Lower lobe of right lung (tissue), 2 donors: ENCODE results near the gene USP7. TPM values are rescaled to one million over a fixed set of nuclear protein-coding genes. Genes with fewer than 3 reads are reported as not detected.
A peak's percentile ranks its signal among the peaks of the same experiment; 100 is the strongest.

ENCODE experiments used
- ATAC-seq, 2 donors: fragments of 200-7000 bp; cut with Tn5 transposase; one replicate each; pipeline ENCODE4 v1.9.1; 2020 to 2022; ENCODE audit warnings: mild to moderate bottlenecking in 2 of 2, moderate library complexity in 2 of 2
- DNase-seq: peaks from one replicate; pipeline ENCODE4 v3.0.0-alpha.2; 2020
- H3K27ac ChIP-seq: fragments of 200-600 bp; one replicate; pipeline ENCODE4 v1.8.0; 2022
- H3K27me3 ChIP-seq: fragments of 200-600 bp; one replicate; pipeline ENCODE4 v1.8.0; 2022; ENCODE audit warnings: low read depth
- H3K36me3 ChIP-seq: fragments of 200-600 bp; one replicate; pipeline ENCODE4 v1.8.0; 2022; ENCODE audit warnings: mild to moderate bottlenecking
- H3K4me1 ChIP-seq: fragments of 200-600 bp; one replicate; pipeline ENCODE4 v1.8.0; 2022
- H3K4me3 ChIP-seq: fragments of 200-600 bp; one replicate; pipeline ENCODE4 v1.8.0; 2022; ENCODE audit warnings: mild to moderate bottlenecking
- H3K9me3 ChIP-seq: fragments of 200-600 bp; one replicate; pipeline ENCODE4 v1.8.0; 2022
- CTCF ChIP-seq: fragments of 200-600 bp; IDR thresholded peaks from one replicate; pipeline ENCODE4 v1.8.0; 2022; ENCODE audit warnings: antibody characterized with exemption, mild to moderate bottlenecking
- intact Hi-C: fragments of 100-400 bp; cut with DNase I; formaldehyde crosslinking; loops from one replicate; pipeline ENCODE4 v1.11.0; 2022
- total RNA-seq: library from RNA; stranded (reverse); fragmentation: NEBNext Ultra II Directional; extraction: Animal tissue kit (Norgen Biotek cat#: 25700); gene quantifications from one replicate; pipeline ENCODE4 v1.2.1, GENCODE V29; 2021
- donor health status: DM: no; HTN: yes; CAD: no; lungs with severe emphysema.

Gene USP7
- total RNA-seq, 1 donor from 2014 or later: 87.5 TPM

- intact Hi-C loops: no loop called here
- H3K36me3 ChIP-seq: peaks cover 61% of the 10 kb centered on the region
- no peaks in the 10 kb centered on the region for H3K27me3 ChIP-seq
- H3K4me1 ChIP-seq: peaks cover 25% of the 10 kb centered on the region
- DNase-seq (no peak), ATAC-seq (peak; percentile 43 to 48)
- H3K27ac ChIP-seq: no peak overlapping the region
- TF ChIP-seq CTCF: no peak
- no peaks in the 10 kb centered on the region for H3K9me3 ChIP-seq
- H3K4me3 ChIP-seq: no peak overlapping the region
These were observed 35.2 kb downstream of the USP7 start for GRCh38 chr16:8928467-8928957.

GRCh38 chr16:8926827-8927226 lies 36.9 kb downstream of the USP7 start:
- H3K27me3 ChIP-seq: no peaks in the 10 kb centered on the region
- peaks cover 25% of the 10 kb centered on the region for H3K4me1 ChIP-seq
- H3K36me3 ChIP-seq: peaks cover 76% of the 10 kb centered on the region
- no peaks in the 10 kb centered on the region for H3K9me3 ChIP-seq
- intact Hi-C loops: no loop called here
- no peak for TF ChIP-seq CTCF
- DNase-seq: no peak
- H3K4me3 ChIP-seq: no peak overlapping the region
- no peak for ATAC-seq
- no peak overlapping the region for H3K27ac ChIP-seq

GRCh38 chr16:8925455-8925854 lies 38.3 kb downstream of the USP7 start:
- no peak for DNase-seq

GRCh38 chr16:8924214-8924613 lies 39.5 kb downstream of the USP7 start:
- Histone ChIP-seq H3K27me3 (no peaks in the 10 kb centered on the region), H3K36me3 (peaks cover 91% of the 10 kb centered on the region), H3K27ac (no peak overlapping the region), H3K4me1 (peaks cover 25% of the 10 kb centered on the region), H3K9me3 (no peaks in the 10 kb centered on the region), H3K4me3 (no peak overlapping the region)
- ATAC-seq (peak; percentile 69 to 75), DNase-seq (no peak)
- no peak for TF ChIP-seq CTCF
- intact Hi-C loops: no loop called here

More at GRCh38 chr16:8925455-8925854, 38.3 kb downstream of the USP7 start:
- TF ChIP-seq CTCF: no peak
- H3K9me3 ChIP-seq: no peaks in the 10 kb centered on the region
- peaks cover 25% of the 10 kb centered on the region for H3K4me1 ChIP-seq
- H3K27me3 ChIP-seq: no peaks in the 10 kb centered on the region
- H3K27ac ChIP-seq: no peak overlapping the region
- ATAC-seq: no peak
- H3K36me3 ChIP-seq: peaks cover 89% of the 10 kb centered on the region
- intact Hi-C loops: no loop called here
- H3K4me3 ChIP-seq: no peak overlapping the region

- no peak overlapping the region for H3K27ac ChIP-seq
- peaks cover 19% of the 10 kb centered on the region for H3K4me1 ChIP-seq
- H3K4me3 ChIP-seq: no peak overlapping the region
- intact Hi-C loops: no loop called here
- DNase-seq (no peak), ATAC-seq (no peak)
- no peaks in the 10 kb centered on the region for H3K9me3 ChIP-seq
- no peak for TF ChIP-seq CTCF
- no peaks in the 10 kb centered on the region for H3K27me3 ChIP-seq
- H3K36me3 ChIP-seq: peaks cover 91% of the 10 kb centered on the region
These were observed 40.5 kb downstream of the USP7 start for GRCh38 chr16:8923199-8923598.
